Measurements from ENCODE around the gene HDAC2. TPM values are rescaled to one million over a fixed set of nuclear protein-coding genes. Genes with fewer than 3 reads are reported as not detected.
"Not testable (repeated sequence)": the region's sequence is repeated elsewhere in the genome, so short reads cannot be mapped to it uniquely, and the experiment has no call there.

HDAC2 gene
- 10 to 100 TPM; 29.9 to 40.8 TPM for total RNA-seq
- 61.8 TPM for polyA plus RNA-seq (2013, experiment 1 of 2)
- polyA plus RNA-seq (2013, experiment 2 of 2): 64.4 TPM
- total RNA-seq: 33.9 to 235 (median 66.8) reads per million in 172 experiments

GRCh38 chr6:113970805-113971676 lies at the start of gene HDAC2:
Gene HDAC2 (minus strand): TSS chr6:113971148. CDS start chr6:113970908, 240 bp downstream.
- CTCF ChIA-PET: no interaction called here
- Histone ChIP-seq H3K27ac (ENCODE audit: low read depth in 1 of 2, low read length in 2 of 2) (peak within 1 kb of the TSS; percentile 76 to 77), H3K9me3 (ENCODE audit: control insufficient read depth in 1 of 2, insufficient read depth in 1 of 2, low read length in 2 of 2) (no peaks in the 10 kb centered on the region), H3K27me3 (ENCODE audit: control insufficient read depth in 1 of 2, insufficient read depth in 2 of 2, low read length in 2 of 2) (no peaks in the 10 kb centered on the region), H3K36me3 (ENCODE audit: insufficient read depth, low read length) (no peaks in the 10 kb centered on the region), H3K4me1 (ENCODE audit: insufficient read depth, low read length) (peaks cover 23% of the 10 kb centered on the region), H3K4me3 (ENCODE audit: low read length) (peak within 1 kb of the TSS; percentile 81)
- peaks cover 12% of the 10 kb centered on the region for H3K36me3 Mint-ChIP-seq (ENCODE audit: low read depth)
- peak within 1 kb of the TSS; percentile 98 for H3K4me3 Mint-ChIP-seq
- intact Hi-C loops (cut with DNase I, micrococcal nuclease): no loop called here
- peaks cover 42% of the 10 kb centered on the region for H3K4me1 Mint-ChIP-seq (ENCODE audit: low read depth)
- peak within 1 kb of the TSS; percentile 84 for H3K27ac Mint-ChIP-seq
- H3K27me3 Mint-ChIP-seq: no peaks in the 10 kb centered on the region
- ATAC-seq (ENCODE audit: poor library complexity): peak; percentile 76
- POLR2A ChIA-PET: interaction anchor here (0.6 to 1.7 kb wide), 6 partner anchors 10 to 37 kb away, joined by 3 to 8 read pairs (median 4); no protein-coding TSS in a partner anchor
- peak; percentile 73 to 92 (median 80) for DNase-seq
- no peak for TF ChIP-seq CTCF (IDR thresholded peaks at IDR 0.05)
- H3K9me3 Mint-ChIP-seq: no peaks in the 10 kb centered on the region

GRCh38 chr6:114020196-114020595 lies 49.2 kb upstream of the HDAC2 start:
- Histone ChIP-seq H3K4me1 (ENCODE audit: insufficient read depth, low read length) (no peaks in the 10 kb centered on the region), H3K4me3 (ENCODE audit: low read length) (no peak overlapping the region), H3K27me3 (ENCODE audit: control insufficient read depth in 1 of 2, insufficient read depth in 2 of 2, low read length in 2 of 2) (no peaks in the 10 kb centered on the region), H3K27ac (ENCODE audit: low read depth in 1 of 2, low read length in 2 of 2) (no peak overlapping the region), H3K9me3 (ENCODE audit: control insufficient read depth in 1 of 2, insufficient read depth in 1 of 2, low read length in 2 of 2) (peaks cover 0 to 5% of the 10 kb centered on the region in 2 experiments), H3K36me3 (ENCODE audit: insufficient read depth, low read length) (no peaks in the 10 kb centered on the region)
- ChIA-PET CTCF (no interaction called here), POLR2A (no interaction called here)
- intact Hi-C loops (cut with DNase I, micrococcal nuclease): no loop called here
- H3K36me3 Mint-ChIP-seq (ENCODE audit: low read depth): no peaks in the 10 kb centered on the region
- DNase-seq: no peak
- TF ChIP-seq CTCF (IDR thresholded peaks at IDR 0.05): no peak
- H3K27me3 Mint-ChIP-seq: peaks cover 22% of the 10 kb centered on the region
- no peaks in the 10 kb centered on the region for H3K9me3 Mint-ChIP-seq
- H3K4me1 Mint-ChIP-seq (ENCODE audit: low read depth): no peaks in the 10 kb centered on the region
- ATAC-seq (ENCODE audit: poor library complexity): no peak
- H3K4me3 Mint-ChIP-seq: no peak overlapping the region
- no peak overlapping the region for H3K27ac Mint-ChIP-seq

GRCh38 chr6:114017146-114017545 lies 46.2 kb upstream of the HDAC2 start:
- intact Hi-C loops (cut with DNase I, micrococcal nuclease); H3K4me3 Mint-ChIP-seq; ATAC-seq (ENCODE audit: poor library complexity); H3K9me3 Mint-ChIP-seq; H3K9me3 ChIP-seq (ENCODE audit: control insufficient read depth in 1 of 2, insufficient read depth in 1 of 2, low read length in 2 of 2); DNase-seq; H3K4me1 ChIP-seq (ENCODE audit: insufficient read depth, low read length); H3K4me3 ChIP-seq (ENCODE audit: low read length); H3K4me1 Mint-ChIP-seq (ENCODE audit: low read depth); H3K27me3 ChIP-seq (ENCODE audit: control insufficient read depth in 1 of 2, insufficient read depth in 2 of 2, low read length in 2 of 2); H3K27ac ChIP-seq (ENCODE audit: low read depth in 1 of 2, low read length in 2 of 2); H3K27ac Mint-ChIP-seq; H3K36me3 ChIP-seq (ENCODE audit: insufficient read depth, low read length); POLR2A ChIA-PET; H3K36me3 Mint-ChIP-seq (ENCODE audit: low read depth); CTCF ChIA-PET: not testable (repeated sequence)
- peaks cover 18% of the 10 kb centered on the region for H3K27me3 Mint-ChIP-seq

- H3K36me3 ChIP-seq (ENCODE audit: insufficient read depth, low read length); H3K4me1 ChIP-seq (ENCODE audit: insufficient read depth, low read length); H3K27me3 ChIP-seq (ENCODE audit: control insufficient read depth in 1 of 2, insufficient read depth in 2 of 2, low read length in 2 of 2); H3K4me3 ChIP-seq (ENCODE audit: low read length); intact Hi-C loops (cut with DNase I, micrococcal nuclease); POLR2A ChIA-PET; H3K4me3 Mint-ChIP-seq; CTCF ChIA-PET; H3K36me3 Mint-ChIP-seq (ENCODE audit: low read depth); H3K27ac ChIP-seq (ENCODE audit: low read depth in 1 of 2, low read length in 2 of 2); H3K9me3 Mint-ChIP-seq; H3K27ac Mint-ChIP-seq; H3K9me3 ChIP-seq (ENCODE audit: control insufficient read depth in 1 of 2, insufficient read depth in 1 of 2, low read length in 2 of 2); DNase-seq; H3K4me1 Mint-ChIP-seq (ENCODE audit: low read depth); ATAC-seq (ENCODE audit: poor library complexity): not testable (repeated sequence)
- peaks cover 23% of the 10 kb centered on the region for H3K27me3 Mint-ChIP-seq
Observed at GRCh38 chr6:114014106-114014505, 43.2 kb upstream of the HDAC2 start.

GRCh38 chr6:114011486-114011885 lies 40.5 kb upstream of the HDAC2 start:
- intact Hi-C loops (cut with DNase I, micrococcal nuclease); H3K36me3 Mint-ChIP-seq (ENCODE audit: low read depth); H3K27ac ChIP-seq (ENCODE audit: low read depth in 1 of 2, low read length in 2 of 2); H3K9me3 ChIP-seq (ENCODE audit: control insufficient read depth in 1 of 2, insufficient read depth in 1 of 2, low read length in 2 of 2); H3K4me3 ChIP-seq (ENCODE audit: low read length); H3K27ac Mint-ChIP-seq; POLR2A ChIA-PET; H3K4me3 Mint-ChIP-seq; H3K4me1 ChIP-seq (ENCODE audit: insufficient read depth, low read length); H3K9me3 Mint-ChIP-seq; H3K36me3 ChIP-seq (ENCODE audit: insufficient read depth, low read length); ATAC-seq (ENCODE audit: poor library complexity); H3K27me3 ChIP-seq (ENCODE audit: control insufficient read depth in 1 of 2, insufficient read depth in 2 of 2, low read length in 2 of 2); CTCF ChIA-PET: not testable (repeated sequence)
- H3K4me1 Mint-ChIP-seq (ENCODE audit: low read depth): peaks cover 14% of the 10 kb centered on the region
- peak in 3 of 14 experiments; percentile 6 to 32 (median 30) for DNase-seq
- H3K27me3 Mint-ChIP-seq: peaks cover 21% of the 10 kb centered on the region

All from CD4-positive, alpha-beta T cell (primary cell).